GDM1 (cell line): Measurements from ENCODE around the gene TUBGCP6.

Experiments used
- DNase-seq: peaks from one replicate; lab custom pipeline; 2025; lab: John Stamatoyannopoulos, UW

TUBGCP6 gene

DNA sequence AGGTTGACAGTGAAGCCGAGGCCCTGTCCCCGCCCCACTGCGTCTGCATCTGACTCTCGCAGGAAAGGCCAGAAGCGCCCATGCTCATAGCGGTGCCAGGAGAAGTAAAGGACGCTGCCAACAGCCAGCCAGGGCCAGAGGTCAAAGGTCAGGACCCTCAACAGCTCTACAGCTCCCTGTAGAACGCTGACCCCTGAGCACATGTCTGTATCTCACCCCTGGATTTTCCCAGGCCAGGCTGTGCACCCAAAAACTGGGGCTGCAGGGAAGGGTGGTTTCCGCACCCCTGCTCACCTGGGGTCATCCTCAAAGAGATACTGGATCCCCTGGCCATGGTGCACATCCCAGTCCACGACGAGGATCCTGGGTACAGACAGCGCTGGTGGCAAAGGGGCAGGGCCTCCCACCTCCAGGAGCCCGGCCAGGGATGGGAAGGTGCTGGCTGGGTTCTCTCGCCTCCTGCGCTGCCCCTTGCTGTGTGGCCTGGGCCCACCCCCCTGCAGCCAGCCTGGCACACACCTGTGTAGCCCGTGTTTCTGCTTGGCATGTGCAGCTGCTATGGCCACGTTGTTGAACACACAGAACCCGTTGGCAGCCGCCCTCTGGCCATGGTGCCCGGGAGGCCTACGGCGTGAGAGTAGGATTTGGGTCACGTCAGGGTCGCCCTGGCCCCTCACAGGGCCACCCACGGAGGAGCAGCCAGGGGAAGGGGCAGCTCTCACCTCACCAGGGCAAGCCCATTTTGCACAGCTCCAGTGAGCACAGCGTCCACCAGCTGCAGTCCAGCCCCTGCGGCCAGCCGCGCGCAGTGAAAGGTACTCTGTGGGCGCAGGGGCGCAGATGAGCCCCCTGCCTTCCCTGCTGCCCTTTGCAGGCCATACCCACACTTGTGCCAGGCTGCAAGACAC is 4.8 kb upstream of the TUBGCP6 start:
- no peak for DNase-seq

DNA sequence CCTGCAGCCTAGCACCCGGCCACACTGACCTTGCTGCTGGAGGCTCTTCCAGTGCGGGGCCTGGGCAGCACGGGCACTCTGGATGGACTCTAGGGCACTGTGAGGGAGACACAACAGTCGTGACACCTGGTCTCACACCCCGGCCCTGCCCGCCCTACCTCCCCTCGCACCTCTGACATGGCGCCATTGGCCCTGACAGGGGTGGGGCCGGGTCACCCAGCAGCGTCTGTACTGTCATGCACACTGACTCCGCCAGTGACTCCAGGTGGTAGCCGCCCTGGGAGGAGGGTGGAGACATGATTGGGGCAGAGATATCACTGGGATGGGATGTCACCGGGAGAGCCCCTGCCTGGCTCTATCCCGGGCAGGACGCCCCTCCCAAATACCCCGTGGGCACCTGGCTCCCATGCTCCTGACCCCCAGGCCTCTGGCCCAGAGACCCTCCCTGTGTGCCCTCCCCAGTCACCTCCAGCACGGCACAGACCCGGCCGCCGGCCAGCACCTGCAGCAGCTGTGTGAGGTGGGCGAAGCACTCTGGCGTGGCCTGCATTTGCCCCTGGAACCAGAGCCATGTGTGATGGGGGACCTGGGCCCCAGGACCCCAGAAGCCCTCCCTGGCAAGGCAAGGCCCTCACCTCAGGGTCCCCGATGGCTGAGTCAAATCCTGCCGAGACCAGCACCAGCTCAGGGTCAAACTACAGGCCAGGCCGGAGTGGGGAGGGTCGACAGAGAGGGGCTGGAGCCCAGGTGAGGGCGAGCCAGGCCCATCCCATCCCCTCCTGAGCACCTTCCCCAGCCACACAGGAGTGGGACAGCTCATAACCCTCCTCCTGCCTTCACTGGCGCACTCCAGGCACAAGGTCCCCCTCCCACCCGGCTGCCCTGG is 3.6 kb upstream of the TUBGCP6 start:
- DNase-seq = no peak

DNA sequence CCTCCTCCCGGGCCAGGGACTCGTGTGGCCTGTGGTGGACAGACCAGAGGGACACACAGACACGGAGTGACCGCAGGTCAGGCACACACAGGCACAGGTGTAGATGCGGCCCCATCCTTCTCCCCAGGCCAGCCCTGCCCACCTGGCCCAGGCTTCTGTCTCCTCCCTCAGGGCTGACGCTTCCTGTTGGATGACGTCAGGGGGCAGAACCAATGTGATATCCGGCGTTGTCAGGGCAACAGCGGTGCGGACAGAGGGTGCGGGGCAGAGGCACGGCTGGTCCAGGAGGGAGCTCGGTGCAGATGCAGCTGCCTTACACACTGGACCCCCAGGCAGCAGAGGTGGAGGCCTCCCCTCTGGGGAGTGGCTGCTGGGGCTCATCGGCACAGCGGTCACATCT is 2.9 kb upstream of the TUBGCP6 start:
- no peak for DNase-seq

DNA sequence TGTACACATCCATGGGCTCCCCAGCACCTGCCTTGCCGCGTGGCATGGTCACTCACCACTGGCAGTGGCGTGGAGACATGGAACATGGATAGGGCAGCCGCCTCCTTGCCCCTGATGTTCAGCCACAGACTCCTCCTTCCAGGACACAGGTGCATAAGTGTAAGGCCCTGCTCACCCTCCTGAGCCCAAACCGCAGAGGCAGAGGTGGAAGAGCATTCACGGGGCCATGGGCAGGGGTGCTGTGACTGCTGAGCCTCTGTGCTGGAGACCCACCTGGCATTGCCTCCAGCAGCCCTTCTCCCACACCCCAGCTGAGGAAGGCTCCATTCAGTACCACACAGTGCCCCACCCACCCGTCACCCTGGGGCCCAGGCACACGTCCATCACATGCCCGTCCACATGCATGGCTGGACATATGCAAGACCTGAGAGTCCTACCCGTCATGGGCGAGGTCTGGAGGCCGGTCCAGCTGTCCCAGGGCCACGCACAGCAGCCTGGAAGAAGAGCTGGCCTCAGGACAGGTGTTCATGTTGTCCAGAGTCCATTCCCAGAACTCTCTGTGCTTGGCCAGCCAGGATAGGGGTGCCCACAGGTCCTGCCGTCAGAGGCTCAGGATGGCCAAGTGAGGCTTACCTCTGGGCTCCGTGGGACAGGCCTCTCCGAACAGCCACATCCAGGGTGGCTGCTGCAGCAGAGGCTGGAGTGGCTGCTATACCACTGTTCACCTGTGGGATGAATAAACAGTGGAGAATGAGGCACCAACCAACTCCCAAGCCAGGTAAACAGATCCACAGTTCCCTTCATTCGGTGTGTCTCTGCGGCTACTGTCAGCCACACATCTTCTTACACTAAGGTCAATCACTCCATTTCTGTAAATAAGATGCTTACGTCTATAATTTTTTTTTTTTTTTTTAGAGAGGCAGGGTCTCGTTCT is 1.7 kb upstream of the TUBGCP6 start:
- DNase-seq = no peak

DNA sequence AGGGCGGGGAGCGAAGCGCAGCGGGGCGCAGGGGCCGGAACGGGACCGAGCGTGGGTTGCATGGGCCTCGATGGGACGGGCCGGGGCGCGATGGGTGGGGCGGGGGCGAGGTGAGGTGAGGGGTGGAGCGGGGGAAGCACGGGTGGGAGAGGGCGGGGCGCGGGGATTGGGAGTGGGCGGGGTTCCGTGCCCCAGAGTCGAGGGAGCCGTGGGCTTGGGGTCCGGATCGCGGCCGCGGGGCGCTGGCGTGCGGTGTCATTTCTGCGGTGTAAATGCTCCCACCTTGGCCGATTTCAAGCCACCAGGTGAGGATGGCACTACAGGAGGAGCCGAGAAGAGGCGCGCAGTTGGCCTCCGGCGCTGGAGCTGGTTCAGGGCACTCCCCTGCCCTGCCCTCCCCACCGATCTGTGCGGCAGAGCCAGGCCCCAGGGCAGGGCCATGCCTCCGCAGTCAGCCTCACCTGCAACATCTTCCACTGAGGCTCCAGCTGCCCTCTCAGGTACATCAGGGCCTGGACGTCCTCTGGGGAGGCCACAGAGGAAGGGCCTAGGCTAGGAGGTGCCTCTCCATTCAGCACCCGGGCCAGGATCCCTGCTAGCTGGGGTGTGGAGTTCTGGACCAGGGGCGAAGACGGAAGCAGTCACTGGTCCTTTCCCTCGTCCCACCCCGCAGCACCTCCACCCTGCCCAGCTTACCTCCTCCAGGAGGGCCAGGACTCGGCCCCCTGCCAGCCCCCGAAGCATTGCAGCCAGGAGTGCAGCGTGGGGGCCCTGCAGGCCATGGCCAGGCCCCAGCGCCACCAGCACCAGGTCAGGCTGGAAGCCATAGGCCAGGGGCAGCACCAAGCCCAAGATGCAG is 620 bp upstream of the TUBGCP6 start:
- no peak for DNase-seq

DNA sequence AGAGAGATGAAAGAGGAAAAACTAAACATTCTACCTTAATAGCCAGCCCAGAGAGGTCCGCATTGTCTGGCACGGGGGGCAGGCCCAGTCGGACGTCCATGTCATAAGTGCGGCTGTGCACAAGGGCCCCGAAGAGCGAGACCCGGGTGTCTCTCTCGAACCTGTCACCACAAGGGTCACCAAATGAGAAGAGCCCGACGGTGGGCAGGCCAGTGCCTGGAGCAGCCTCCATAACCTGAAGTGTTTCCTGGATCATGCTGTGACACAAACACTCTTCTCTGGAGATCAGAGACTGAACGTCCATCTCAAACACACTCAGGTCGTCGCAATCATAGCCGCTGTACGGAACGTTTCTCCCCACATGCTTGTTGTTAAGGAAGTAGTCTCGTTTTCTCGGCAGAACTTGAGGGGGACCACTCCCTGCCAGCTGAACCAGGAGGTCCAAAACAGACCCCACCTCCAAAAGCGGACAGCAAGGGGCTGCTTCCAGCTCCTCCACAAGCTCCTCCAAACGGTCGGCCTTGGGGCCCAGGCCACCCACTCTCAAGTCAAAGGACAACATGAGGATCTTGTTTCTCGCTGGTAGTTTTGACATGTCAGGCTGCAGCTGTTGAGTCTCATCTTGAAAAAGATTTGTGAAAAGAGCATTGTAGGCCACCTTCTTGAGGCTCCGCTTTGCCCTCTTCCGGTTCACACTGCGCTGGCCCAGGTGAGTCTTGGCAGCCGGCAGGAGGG is 971 bp downstream of the TUBGCP6 start:
- DNase-seq = no peak

DNA sequence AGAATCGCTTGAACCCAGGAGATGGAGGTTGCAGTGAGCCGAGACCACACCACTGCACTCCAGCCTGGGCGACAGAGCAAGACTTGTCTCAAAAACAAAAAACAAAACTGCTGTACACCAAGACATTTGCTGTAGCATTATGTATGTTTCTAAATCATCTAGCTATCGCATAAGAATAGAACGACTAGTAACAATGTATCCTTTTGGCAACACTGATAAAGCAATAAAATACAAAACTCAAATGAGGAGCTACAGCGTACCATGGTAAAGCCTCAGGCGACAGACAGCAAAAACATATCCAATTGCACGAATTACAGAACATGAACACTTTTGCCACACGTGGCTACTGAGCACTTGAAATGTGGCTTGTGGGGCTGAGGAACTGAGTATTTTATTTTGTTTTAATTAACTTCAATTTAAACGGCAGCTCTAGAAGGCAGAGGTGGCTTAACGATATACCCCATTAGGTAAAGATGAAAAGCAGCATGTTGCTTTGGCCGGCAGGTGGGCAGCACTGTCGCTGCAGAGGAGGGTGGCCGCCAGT is 2.3 kb downstream of the TUBGCP6 start:
- no peak for DNase-seq

DNA sequence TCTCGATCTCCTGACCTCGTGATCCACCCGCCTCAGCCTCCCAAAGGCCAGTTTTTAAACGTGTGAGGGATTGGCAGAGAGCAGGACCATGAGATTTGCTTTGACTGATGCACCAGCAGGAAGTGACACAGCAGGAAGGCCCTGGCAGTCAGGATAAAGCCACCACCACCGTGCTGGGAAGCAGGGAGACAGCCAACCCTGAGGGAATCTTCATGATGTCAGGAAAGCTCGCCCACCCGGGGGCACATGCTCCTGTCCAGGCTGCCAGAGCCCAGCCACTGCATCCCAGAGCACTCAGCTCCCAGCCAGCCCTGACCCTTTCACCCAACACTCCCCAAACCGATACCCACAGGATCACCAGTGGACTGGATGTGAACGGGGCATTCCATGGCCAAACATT is 6.1 kb downstream of the TUBGCP6 start:
- DNase-seq = no peak

DNA sequence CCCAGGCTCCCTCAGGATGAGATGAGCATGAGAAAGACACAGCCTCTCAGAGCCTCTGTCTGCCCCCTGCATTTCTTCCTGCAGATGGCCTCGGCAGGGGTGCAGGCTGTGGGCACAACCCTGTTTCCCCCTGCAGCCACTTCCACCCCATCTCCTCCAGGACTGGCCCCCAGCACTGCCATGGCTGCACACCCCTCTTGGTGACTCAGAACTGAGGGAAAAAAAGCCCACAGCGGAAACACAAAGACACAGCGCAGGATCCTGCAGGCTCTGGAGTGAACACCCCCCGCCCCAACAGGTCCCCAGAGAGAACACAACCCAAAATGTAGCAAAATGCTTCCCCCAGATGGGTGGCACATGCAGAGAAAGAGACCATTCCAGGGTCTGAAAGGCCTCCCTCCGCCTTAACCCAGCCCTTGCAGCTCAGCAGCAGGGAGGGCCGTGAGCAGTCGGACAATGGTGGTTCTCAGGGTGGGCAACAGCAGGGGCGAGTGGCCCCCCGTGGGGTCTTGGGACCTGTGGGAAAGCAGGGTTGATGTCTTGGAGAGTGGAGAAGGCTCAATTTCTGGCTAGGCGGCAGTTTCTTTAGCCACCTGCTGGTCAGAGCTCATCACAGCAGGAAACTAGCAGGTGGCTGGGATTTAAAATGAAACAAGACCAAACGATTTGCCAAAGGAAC is 8.0 kb downstream of the TUBGCP6 start:
- no peak for DNase-seq

DNA sequence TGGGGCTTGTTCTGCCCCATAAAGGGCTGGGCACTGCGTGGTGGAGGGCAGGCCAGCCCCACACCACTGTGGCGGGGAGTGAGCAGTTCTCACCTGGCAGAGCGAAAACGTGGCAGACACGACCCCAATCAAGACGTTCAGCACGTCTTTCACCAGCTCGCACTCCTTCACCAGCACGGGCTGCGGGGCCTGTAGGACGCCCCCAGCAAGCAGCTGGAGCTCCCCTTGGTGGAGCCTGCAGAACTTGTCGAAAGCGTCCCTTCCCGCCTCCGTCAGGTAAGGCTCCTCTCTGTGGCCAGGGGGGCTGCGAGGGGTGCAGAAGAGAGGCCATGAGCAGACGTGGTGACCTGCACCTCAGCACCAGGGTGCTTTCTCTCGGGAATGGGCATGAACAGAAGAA is 11.6 kb downstream of the TUBGCP6 start:
- DNase-seq = no peak

DNA sequence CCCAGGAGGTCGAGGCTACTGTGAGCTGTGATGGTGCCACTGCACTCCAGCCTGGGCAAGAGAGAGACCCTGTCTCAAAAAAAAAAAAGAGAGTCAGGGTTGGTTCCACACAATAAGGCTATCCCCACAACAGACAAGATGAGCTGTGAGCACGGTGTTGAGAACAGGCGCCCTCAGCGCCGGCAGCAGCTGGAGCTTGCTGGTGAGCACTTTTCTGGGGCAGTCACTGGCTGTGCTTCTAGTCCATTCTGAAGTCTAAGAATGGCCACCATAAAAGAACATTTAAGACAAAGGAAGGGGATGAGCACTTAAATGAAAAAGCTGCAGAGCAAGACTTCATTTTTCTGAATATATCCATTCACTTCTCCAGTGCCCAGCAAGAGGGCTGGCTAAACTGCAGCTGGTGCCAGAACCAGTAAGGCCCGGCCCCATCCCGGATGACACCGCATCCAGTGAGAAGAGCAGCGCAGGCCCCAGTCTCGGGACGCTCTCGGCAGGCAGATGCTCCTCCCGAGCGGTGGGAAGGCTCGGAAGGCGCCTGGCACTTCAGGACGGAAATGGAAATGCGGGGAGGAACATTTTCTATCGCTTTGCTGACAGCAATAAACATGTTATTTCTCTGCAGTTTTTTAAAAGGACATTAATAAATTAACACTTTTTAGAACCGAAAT is 12.2 kb downstream of the TUBGCP6 start:
- DNase-seq = no peak

DNA sequence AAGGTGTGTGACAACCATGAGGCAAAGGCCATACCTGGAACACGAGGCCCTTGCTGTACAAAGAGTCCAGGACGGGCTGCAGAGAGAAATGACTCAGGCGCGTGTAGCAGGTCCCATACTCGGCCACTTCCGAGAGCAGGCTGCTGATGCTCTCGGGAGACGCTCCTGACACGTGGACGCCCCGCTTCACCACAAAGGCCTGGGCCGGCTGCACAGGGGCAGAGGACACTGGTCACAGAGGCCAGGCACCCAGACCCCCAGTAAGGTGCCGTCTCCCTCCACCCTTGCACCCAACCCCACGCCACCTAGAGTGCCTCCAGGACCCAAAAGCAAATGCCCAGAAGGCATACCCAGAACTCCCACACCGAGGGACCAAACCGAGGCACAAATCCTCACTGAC is 15.5 kb downstream of the TUBGCP6 start:
- no peak for DNase-seq

DNA sequence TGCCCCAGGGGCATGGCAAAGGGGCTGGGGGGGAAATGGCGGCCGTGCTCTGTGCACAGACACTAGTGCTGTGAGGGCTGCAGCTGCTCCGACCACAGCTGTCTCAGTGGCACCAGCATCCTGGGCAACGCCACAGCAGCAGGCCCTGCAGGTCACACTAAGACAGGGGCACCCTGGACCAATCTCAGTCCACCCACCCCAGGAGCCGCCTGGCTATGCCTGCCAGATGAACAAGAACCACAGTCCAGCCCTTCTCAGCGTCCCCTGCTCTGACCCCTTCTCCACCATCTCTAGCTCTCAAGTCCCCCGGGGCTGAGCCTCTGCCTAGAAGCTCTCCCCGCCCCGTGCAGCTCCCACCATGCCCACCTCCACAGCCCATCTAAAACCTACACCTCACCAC is 16.5 kb downstream of the TUBGCP6 start:
- no peak for DNase-seq

DNA sequence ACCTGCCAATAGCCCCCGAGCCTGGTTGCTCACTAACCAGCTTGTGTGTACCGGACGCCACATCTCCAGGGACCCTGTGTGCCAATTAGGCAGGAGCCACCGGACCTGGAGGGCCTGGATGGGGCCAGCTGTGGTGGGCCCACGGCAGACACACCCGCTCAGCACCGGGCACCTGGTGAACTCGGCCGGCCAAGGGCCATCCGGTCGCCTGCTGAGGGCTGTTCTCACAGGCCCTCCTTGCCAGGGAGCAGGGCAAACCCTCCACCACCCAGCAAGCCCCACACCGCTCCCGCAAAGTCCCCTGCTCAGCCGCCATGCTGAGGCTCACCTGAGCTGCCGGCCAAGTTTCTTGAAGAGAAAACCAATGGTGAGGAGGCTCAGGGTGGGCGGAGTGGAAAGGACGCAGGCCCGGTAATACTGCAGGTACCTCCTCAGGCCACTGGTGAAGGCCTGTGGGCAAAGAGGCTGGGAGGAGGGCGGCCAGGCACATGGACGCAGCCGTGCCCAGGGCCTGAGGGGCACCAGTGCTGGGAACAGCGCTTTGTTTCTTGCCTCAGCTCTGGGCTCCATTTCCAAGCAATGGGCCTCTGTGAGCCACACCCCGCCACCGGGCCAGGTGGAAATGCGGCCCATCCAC is 17.1 kb downstream of the TUBGCP6 start:
- DNase-seq = no peak

DNA sequence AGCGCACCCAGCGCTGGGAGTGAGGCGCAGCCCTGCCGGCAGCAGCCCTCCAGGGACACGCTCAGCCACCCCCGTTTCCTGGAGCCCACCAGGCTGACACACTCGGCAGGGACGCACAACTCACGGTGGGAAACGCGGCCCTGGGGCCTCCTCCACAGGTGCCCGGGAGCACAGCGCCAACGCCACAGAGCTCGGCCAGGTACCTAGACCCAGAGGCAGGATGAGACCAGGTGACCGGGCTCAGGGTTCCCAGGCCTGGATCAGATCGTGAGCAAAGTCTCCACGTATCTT is 18.0 kb downstream of the TUBGCP6 start:
- no peak for DNase-seq

DNA sequence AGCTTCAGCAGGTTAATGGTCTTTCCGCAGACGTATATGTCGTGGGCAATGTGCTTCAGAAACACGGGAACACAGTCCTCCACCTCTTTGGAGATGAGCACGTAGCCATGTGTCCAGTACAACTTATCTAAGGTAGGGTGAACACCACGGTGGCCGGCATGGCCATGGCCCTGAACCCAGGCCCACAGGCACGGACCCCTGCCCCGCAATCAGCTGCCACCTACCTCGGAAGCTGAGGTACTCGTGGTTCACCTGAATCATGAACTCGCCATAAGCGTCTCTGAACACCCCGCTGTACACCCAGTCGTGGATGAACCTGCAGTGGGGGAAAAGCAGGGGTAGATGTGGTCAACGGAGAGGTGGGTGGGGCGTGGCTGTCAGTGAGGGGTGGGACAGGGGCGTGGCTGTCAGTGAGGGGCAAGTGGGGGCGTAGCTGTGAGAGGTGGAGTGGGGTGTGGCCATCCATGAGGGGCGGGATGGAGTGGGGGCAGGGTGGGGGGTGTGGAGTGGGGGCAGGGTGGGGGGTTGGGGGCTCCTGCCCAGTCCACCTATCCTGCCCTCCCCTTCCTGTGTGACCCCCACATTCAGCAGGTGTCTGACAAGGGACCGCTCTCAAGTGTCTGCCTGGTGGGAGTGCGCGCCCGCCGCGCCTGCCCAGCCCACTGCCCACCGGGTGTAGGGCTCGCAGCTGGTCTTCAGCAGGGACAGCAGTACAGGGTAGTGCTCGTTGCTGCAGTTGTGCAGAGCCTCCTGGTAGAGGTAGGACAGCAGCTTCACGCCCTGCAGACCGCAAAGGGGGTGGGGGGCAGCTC is 18.6 kb downstream of the TUBGCP6 start:
- no peak for DNase-seq

DNA sequence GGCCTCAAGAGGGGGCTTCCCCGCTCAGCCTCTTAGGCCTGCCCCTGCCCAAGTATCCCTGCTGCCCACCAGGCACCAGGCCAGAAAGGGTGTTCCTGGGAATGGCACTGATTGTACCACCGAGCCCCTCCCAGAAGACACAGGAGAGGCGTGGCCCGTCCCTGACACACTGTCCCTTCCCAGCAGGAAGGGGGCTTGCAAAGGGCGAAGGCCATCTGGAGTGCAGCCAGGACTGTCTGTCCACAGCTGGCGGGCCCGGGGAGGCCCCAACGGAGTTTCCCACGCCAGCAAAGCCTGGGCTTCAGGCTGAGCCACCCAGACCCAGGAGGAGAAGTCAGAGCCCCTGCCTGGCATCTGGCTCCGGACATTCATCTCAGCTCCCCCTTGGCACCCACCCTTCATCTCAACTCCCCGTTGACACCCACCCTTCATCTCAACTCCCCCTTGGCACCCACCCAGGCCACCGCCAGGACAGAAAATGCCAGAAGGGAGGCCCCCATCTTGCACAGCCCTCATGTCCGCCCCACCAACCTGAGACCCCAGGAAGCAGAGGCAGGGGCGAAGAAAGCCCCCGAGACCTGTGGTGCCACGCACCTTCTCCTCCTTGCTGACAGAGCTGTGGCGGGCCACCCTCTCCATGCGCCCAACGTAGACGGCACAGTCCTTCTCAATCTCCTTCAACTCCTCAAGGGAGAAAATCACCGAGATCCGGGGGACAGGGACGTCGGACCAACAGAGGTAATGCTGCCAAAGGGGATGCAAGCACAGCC is 19.4 kb downstream of the TUBGCP6 start:
- no peak for DNase-seq
